GM18502 (cell line): Measurements from ENCODE around the gene KNSTRN.

ENCODE experiments used
- ATAC-seq: cut with Tn5 transposase; IDR thresholded peaks from one replicate; pipeline ENCODE4 v1.9.1; 2021; ENCODE audit warnings: mild to moderate bottlenecking; ENCODE audit not compliant: unreplicated experiment, poor library complexity

The KNSTRN gene

DNA sequence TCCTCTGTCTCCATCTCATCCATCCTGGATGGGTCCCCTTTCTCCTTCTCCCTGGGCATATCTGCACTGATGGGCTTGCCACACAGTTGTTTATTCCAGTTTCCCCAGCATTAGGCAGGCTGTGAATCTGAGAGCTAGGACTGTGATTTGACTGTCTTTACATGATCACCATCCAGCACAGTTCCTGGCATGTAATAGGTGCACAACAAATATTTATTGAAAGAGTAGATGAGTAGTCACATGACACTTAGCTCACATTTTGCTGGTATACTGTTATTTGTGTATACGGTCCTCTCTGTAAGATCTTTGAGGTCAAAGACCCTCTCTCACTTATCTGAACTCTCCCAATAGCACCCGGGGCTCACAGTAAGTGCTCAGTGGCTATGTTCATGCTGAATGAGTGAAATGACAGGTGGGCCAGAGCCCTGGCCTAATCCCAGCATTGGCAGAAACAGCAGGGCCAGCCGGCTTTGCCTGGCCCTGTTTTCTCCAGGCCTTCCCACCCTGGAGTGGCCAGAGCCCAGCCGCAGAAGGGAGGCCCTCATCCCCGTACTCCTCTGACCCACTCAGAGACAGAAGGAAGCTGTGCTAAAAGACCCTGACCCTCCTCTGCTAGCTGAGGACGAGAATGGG, 42.1 kb downstream of the KNSTRN start:
- no peak for ATAC-seq

DNA sequence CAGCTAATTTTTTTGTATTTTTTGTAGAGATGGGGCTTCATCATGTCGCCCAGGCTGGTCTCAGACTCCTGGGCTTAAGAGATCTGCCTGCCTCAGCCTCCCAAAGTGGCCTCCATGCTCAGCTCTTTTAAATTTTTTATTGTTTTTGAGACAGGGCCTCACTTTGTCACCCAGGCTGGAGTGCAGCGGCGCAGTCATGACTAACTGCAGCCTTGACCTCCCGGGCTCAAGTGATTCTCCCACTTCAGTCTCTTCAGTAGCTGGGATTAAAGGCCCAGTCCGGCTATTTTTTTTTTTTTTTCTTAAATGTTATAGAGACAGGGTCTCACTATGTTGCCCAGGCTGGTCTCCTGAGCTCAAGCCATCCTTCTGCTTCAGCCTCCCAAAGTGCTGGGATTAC, 43.2 kb downstream of the KNSTRN start:
- ATAC-seq: no peak

DNA sequence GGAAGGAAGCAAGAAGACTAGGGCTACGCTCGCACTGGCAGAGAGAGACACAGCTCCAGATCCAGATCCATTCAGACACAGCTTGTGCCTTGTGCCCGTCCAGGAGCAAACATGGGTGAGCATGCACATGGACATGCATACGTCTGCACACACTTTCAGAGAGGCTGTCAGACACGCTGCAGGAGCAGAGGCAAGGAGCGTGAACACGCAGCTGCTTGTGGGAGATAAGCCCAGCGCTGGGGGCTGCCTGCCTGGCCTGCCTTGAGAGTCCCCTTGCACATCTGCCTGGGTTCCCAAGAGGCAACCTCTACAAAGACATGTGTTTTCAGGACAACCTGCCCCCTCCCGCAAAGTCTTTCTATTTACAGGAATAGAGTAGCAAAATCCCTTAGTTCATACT, 44.7 kb downstream of the KNSTRN start:
- no peak for ATAC-seq

DNA sequence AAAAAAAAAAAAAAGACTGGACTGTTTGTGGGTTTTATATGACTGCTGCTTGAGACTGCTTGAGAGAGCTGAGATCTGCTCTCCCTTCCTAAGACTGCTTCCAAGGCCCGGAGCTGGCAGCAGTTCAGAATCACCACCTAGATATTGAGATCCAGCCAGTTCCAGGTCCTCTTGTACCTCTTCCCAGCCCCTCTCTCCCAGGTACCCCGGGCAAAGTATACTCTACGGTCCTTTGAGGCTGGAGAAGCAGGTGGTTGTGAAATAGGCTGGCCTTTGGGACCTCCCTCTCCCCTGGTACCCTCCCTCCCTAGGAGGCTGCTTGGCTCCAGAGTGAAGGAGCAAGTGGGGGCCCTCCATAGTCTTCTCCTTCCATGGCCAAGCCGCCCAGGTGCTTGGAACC, 45.7 kb downstream of the KNSTRN start:
- ATAC-seq: no peak

DNA sequence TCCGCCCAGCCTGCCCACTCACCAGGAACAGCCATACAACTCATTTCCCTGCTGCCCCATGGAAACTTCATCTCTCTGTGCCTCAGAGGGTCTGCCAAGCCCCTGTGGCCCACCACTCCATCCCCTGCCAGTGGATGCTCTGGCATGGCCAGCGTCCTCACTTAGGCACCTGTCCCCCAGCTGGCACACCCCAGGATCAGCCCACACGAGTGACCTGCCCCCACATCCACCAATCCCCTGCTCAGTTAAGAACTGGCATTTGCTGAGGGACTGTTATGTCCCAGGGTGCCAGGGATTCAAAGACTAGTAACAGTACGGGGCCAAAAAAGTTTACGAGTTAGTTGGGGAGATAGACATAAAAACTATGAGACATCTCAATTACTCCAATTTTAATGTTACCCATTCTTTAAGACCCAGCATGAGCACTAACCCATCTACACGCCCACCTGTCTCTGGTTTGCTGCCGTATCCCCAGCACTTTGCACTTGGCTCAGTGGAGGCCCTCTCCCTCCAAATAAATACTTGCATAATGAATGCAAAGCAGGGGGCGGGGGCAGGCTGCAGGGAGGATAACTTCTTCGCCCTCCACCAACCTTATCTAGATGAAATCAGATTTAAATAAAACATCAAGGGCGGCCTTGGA, 46.7 kb downstream of the KNSTRN start:
- no peak for ATAC-seq

DNA sequence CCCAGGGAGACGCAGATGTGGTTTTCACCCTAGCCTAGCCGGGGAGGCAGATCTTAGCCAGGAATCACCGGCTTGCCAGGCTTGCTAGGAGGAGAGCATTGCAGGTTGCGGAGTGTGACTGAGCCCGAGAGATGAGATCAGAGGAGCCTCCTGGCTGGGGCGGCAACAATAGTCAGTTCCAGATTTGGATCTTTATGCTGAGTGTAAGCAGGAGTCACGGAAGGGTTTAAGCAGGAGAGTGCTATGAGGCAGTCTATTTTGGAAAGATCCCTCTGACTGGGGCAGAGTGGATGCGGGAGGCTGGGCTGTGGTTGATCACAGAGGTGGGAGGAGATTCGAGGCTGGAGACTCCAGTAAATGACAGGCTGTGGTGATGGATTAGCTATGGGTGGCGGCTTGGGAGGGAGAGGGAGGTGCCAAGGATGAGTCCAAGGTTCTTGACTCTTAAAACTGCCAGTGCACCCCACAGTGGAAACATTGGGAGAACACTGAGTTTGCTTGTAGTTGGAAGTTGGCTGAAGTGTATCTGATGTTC, 47.8 kb downstream of the KNSTRN start:
- ATAC-seq: no peak

DNA sequence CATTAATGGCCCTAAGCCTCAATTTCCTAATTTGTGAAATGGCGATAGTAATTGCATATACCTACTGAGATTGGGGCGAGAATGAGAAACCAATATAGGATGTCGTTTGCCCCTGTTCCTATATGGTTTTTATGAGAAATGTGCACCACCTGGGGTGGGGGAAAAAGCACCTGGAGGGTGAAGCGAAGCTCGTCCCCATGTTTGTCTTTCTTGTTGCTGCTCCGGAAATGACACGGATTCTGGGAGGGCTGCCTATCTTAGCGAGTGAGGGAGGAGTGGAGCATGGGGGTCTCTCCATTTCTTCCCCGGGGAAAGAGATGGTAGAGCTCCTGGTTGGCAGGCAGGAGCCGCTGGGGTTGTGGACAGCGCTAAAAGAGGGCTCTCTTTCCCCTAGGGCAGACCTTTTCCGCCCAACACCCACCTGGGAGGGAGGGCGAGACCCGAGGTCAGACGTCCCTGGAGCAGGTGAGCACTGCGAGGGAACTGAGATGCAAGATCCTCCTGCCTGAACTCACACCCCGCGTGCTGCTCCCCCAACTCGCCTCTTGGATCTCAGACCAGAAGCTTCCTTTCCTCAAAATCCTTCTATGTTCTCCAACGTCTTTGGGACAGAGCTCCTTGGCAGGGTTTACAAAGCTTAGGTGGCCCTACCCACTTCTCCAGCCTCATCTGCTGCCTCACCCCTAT, 52.6 kb downstream of the KNSTRN start:
- no peak for ATAC-seq

DNA sequence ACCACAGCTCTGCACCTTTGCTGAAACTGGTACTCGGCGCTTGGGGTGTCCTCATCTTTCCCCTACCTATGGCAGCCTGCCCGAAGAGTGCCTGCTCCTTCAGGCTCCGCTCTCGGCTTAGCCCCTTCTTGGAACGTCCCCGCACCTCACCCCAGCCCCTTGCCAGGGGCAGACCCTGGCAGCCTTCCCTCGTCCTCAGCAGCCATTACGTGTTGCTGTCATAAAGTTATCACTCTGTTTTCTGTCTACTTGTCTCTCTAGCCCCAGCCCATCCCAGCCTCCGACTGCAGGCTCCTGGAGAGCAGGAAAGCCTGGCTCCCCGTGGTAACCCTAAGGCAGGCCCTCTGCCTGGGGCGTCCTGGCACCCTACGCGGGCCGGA, 53.2 kb downstream of the KNSTRN start:
- no peak for ATAC-seq

DNA sequence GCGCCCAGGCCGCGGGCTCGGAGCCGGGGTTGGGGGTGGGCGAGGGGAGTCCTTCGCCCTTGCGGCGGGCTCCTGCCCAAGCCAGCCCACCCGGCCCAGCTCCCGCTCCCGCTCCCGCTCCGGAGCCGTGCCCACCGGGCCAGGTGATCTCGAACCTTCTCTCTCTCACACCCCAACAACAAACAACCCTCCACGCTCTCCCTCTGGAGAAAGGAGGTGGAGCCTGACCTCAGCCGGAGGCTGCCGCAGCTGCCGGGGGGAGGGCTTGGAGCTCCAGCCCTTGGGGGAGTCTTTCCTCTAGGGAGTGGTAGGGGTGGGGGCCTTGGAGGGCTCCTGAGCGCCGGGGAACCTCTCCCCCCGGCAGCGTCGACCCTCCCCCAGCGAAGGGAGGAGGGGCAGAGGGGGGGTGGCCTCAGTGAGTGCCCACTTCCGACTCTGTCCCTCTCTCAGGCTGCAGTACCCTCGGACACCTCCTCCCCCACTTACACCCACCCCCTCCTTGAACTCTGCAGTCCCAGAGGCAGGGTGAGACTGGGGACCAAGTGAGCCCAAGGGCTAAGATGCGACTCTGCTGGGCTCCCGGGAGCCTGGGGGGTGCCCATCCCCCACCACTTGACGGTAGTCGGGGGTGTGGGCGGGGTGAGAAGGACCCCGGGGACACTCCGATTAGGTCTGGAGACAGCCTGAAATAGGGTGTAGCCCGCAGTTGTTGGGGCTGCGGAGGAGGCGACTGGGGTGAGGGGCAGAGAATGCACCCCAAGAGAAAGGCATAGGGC, 53.8 kb downstream of the KNSTRN start:
- ATAC-seq: no peak

DNA sequence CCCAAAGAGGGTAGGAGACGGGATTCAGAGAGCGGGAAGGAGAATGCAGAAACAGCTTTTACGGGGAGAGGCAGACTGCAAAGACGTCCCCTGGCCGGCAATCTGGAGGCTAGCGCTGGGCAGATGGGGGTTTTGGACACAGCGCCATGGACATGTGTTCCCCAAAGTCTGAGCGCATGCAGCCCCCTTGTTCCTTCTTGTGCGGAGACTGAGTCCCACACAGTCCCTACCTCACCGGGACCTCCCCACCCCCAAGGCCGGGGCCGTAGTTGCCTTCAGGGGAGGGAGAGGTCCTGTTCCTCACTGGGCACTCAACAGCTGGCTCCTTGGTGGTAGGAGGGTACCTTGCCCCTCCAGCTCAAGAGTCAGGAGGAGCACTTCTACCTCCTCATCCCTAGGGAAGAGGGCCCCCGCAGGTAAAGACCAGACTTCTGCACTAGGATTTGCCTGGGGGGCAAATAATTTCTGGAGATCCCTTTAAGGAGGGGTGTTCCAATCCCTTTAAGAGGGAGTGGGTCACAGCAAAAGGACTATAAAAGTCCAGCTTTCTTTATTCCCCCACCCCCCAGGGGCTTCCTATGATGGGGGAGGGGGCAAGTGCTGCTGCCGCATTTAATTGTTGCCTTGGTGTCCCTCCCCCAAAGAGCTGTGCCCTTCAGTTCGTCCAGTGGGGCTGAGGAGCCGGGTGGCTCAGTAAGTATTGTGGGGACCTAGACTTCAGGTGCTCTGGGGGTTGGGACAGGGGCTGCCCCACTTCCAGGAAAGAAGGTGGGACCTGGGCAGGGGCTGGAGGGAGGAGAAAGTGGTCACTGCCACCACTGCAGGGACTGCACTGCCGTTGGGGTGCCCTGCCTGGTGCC, 54.6 kb downstream of the KNSTRN start:
- no peak for ATAC-seq

DNA sequence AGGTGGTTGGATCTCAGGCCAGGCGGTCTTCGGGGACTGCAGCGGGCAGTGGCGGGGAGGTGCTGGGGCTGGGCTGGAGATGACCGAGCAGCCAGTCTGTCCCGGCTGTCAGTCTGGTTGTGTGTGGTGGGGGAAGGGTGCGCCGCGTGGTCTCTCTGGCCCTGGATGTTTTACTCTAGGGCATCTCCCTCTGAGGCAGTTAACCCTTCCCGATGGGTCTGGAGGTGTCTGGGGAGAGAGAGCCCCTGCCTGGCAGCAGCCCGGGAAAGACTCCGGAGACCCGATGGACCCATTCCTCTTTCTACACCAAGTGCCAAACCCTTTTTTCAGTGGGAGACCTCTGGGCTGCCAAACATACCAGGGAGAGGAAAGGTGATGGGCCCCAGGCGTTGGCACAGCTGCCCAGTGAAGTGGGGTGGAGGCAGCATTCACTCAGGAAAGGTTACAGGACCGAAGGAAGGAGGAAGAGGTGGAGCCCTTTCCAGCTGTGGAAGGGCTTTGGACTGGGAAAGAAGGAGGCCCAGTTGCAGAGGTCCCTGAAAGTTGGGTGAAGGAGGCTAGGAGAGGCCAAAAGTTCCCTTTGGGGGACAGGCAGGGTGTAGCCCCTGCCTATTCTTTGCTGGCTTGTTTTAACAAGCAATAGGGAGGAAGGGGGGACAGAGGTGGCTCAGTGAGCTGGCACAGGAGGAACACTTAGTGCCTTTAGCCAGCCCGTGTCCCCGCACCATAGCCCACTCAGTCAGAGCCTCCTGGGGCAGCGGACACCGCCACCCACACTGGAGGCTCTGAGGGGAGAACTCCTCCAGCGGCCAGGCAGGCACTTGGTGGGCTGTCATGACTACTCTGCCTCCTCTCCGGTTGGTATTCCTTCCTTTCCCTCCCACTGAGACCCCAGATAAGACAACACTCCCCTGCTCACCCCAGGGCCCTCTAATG, 55.5 kb downstream of the KNSTRN start:
- ATAC-seq: no peak

DNA sequence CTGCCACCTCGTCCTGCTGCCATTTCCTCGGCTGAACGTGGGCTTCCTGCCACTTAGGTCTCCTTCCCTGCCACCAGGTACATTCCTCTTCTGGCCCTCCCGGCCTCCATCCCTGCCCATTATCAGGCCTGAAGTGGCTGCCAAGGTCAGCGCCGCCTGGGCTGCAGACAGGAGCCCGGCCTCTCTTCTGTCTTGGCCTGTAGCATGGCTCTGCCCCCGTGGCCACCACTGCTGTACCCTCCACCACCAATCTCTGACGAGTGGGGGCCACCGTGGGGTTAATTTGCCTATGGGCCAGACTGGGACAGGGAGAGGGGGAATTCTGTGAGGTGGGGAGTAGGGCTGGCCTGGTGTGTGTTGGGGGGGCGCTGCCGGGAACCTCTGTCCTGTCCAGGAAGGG, 56.2 kb downstream of the KNSTRN start:
- no peak for ATAC-seq

DNA sequence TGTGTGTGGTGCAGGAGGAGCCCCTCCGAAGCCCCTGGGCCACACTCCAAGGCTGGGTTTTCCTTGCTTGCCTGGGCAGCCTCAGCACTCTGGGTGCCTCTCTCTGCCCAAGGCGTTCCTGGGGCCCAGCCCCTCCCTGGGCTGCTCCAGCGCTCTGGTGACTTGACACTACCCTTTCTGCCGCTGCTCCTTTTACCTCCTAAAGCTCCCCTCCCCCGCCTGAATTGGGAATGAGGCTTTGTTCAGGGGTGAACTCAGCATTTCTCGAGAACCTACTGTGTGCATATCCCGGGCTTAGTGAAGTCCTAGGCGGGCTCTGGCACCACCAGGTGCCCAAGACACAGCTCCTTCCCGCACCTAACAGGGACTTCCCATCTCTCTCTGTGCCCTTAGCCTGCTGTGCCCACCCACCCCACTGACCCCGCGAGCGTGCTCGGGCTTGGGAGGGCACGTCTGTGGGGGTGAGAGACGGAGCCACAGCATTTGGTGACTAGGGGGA, 57.0 kb downstream of the KNSTRN start:
- ATAC-seq: no peak

DNA sequence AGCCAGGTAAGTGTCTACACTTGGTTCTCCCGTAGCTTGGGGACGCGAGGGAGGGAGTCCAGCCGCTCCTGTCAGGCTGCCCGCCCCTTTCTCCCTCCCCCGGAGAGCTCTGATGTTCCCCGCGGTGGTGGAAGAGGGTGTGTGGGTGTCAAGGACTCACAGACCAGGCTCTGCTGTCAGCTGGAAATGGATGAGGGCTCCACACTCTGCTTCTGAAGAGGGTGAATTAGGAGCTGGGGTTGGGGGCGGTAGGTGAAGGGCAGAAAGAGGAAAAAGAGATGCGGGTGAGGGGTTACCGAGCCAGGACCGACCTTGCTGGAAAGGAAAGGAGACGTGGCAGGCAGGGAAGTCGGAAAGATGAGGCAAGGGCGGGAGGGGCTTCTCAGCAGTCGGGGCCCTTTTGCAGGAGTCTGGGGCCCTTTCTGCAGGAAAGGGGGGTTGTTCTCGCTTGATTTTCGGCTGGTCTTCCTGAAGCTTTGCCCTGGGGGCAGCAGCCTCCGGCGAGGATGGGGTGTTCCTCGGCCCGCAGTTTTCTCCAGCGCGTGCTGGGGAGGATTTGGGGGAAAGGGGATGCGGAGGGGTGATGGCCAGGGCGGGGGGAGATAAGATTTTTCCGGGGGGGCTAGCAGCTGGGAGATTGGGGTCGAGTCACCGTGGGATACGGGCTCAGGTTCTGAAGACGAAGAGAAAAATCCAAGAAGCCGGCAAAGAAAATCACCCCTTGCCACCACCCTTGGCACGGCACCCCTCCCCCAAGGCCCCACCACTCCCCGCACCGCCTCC, 57.6 kb downstream of the KNSTRN start:
- no peak for ATAC-seq

DNA sequence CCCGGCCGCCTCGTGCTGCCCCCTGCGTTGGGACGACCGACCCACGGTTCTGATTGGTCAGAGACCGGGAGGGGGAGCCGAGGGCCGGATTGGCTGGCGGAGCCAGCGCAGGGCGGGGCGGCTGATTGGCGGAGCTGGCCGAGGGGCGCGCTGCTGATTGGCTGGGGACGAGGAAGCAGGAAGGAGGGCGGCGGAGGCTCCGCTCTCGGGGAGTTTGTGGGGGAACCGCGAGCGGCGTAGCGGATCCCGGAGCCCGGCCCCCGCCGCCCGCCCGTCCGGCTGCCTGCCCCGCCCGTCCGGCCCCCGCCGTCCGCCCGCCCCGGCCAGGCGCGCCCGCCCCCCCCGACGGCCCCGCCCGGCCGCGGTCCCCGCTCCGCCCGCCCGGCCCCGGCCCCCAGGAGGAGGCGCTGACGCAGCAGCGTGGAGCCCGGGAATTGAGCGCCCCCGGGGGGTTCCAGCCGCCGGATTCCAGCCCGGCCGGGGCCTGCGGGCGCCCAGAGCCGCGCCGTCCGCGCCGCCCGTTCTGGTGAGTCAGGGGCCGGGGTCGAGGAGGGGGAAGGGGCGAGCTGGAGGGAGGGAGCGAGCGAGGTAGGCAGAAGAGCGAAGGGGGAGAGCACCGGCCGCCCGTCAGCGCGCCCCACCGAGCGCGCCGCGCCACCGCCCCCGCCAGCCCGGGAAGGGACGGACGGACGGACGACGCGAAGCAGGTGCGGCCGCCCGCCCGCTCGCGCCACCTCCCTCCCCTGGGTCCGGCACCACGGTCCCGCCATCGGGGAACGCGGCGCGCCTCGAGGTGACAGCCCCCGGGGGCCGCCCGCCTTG, 58.4 kb downstream of the KNSTRN start, which contains the start of gene BAHD1:
TSS of gene BAHD1 (plus strand) at position 211 of the 822 bp plus-strand sequence. CDS start 17,512 bp downstream, outside the sequence.
- peak; percentile 90 for ATAC-seq

DNA sequence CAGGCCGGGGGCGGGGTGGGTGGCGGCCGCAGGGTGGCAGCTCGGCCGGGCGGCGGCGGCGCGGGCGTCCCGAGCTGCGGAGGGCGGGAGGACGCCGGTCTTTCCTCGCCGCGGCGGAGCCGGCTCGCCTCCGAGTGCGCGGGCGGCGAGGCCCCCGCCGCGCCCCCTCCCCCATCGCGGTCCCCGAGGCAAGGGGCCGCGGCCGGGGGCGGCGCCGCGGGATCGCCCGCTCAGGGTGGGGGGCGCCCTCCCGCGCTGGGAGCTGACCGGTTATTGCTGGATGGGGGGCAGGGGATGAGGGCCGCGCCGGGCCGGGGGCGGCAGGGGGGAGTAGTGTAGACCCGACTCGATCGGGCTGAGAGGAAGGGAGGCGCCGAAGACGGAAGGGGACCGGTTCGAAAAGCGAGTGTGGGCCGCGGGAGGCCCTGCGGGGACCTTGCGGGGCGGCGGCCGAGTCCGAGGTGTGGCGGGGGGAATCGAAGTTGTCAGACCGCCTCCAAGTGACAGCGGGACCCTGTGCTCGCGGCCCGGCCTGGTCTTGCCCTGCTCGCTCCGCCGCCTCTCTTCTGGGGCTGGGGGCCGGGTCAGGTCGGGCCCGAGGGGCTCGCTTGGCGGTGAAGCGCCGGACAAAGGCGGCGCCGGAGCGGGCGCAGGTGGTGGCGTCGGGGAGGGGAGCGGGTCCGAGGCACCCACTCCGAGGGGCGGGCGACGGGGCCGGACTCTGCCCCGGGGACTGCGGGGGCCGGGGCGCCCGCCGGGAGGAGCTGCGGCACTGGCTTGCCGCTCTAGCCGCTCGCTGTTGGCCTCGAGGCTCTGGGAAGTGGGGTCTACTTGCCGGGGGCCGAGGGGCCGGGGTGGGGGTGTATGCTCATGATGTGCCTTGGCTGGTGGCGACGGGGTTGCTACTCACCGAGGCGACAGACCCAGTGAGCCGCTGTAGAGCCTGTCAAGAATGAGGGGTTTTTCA, 59.3 kb downstream of the KNSTRN start:
- ATAC-seq: peak; percentile 1
